CD4-positive, alpha-beta T cell (primary cell): ENCODE results near the gene TEKTIP1. TPM values are rescaled to one million over a fixed set of nuclear protein-coding genes. Genes with fewer than 3 reads are reported as not detected.

Source experiments
- ATAC-seq: fragments of 200-7000 bp; cut with Tn5 transposase; one replicate; pipeline ENCODE4 v1.10.0; 2022; ENCODE audit warnings: mild to moderate bottlenecking; ENCODE audit not compliant: poor library complexity
- CTCF ChIA-PET: fragments of 350-600 bp; sonication (Branson Sonifier 250); formaldehyde crosslinking; loops from one replicate; lab custom pipeline; 2021; ENCODE audit warnings: antibody characterized with exemption, inconsistent platforms; lab: Charles Lee
- POLR2A ChIA-PET: fragments of 350-600 bp; sonication (Branson Sonifier 250); formaldehyde crosslinking; loops from one replicate; lab custom pipeline; 2021; ENCODE audit warnings: antibody characterized with exemption, inconsistent platforms; lab: Charles Lee
- DNase-seq, 14 experiments: peaks; one replicate each; pipeline ENCODE4 v3.0.0-alpha.2; 2013 to 2020; ENCODE audit warnings: mixed read lengths in 2 of 14
- H3K27ac ChIP-seq, 2 donors: one replicate each; pipeline versions ENCODE4 v1.5.1 to v1.7.0; 2013; ENCODE audit warnings: low read length in 2 of 2, low read depth in 1 of 2, mild to moderate bottlenecking in 1 of 2
- H3K27me3 ChIP-seq, 2 experiments: 1 replicate in 1 of 2; 2 replicates in 1 of 2; pipeline versions ENCODE4 v1.6.1 to v1.7.0; 2013; ENCODE audit warnings: low read length in 2 of 2, control low read depth in 1 of 2, mild to moderate bottlenecking in 1 of 2, moderate library complexity in 1 of 2; ENCODE audit not compliant: insufficient read depth in 2 of 2, control insufficient read depth in 1 of 2
- H3K36me3 ChIP-seq: one replicate; pipeline ENCODE4 v1.6.1; 2013; ENCODE audit warnings: low read length, control low read depth; ENCODE audit not compliant: insufficient read depth
- H3K4me1 ChIP-seq: one replicate; pipeline ENCODE4 v1.6.1; 2013; ENCODE audit warnings: low read length, control low read depth; ENCODE audit not compliant: insufficient read depth
- H3K4me3 ChIP-seq: one replicate; pipeline ENCODE4 v1.5.1; 2013; ENCODE audit warnings: mild to moderate bottlenecking, low read length, moderate library complexity
- H3K9me3 ChIP-seq, 2 experiments: 1 replicate in 1 of 2; 2 replicates in 1 of 2; pipeline versions ENCODE4 v1.6.1 to v1.7.0; 2013; ENCODE audit warnings: low read length in 2 of 2, mild to moderate bottlenecking in 2 of 2, control low read depth in 1 of 2, moderate library complexity in 1 of 2; ENCODE audit not compliant: control insufficient read depth in 1 of 2, insufficient read depth in 1 of 2
- H3K27ac Mint-ChIP-seq: one replicate; pipeline ENCODE4 v1.8.0; 2020; ENCODE audit warnings: mixed read lengths
- H3K27me3 Mint-ChIP-seq: one replicate; pipeline ENCODE4 v1.8.0; 2021; ENCODE audit warnings: mixed read lengths
- H3K36me3 Mint-ChIP-seq: one replicate; pipeline ENCODE4 v1.8.0; 2021; ENCODE audit warnings: low read depth, mixed read lengths
- H3K4me1 Mint-ChIP-seq: one replicate; pipeline ENCODE4 v1.8.0; 2021; ENCODE audit warnings: low read depth, mixed read lengths
- H3K4me3 Mint-ChIP-seq: one replicate; pipeline ENCODE4 v1.8.0; 2020; ENCODE audit warnings: mild to moderate bottlenecking, mixed read lengths
- H3K9me3 Mint-ChIP-seq: one replicate; pipeline ENCODE4 v1.8.0; 2020; ENCODE audit warnings: mixed read lengths
- CTCF ChIP-seq: fragments of 200-600 bp; IDR thresholded peaks from one replicate; pipeline ENCODE4 v1.8.0; 2022; ENCODE audit warnings: antibody characterized with exemption, mild to moderate bottlenecking
- intact Hi-C, 2 experiments: fragments of 100-400 bp; cut with DNase I in 1 of 2; cut with micrococcal nuclease in 1 of 2; formaldehyde crosslinking; loops; one replicate each; pipeline versions ENCODE4 v1.15.1 to v1.9.0; 2023 to 2025; cut with DNase I, micrococcal nuclease
- total RNA-seq, 174 experiments: library from RNA in 2 of 174; stranded (reverse) in 2 of 174; gene quantifications; one replicate each; pipeline ENCODE4 v1.2.3 and lab custom pipeline; 2021 to 2026

Gene TEKTIP1
- total RNA-seq, 2 experiments from 2014 or later: 5.7 to 6.0 TPM

GRCh38 chr19:3573162-3573857, 34.3 kb downstream of the TEKTIP1 start:
- ATAC-seq (peak; percentile 0), DNase-seq (no peak)
- Mint-ChIP-seq H3K4me1 (peaks cover 16% of the 10 kb centered on the region), H3K9me3 (no peaks in the 10 kb centered on the region), H3K27ac (no peak overlapping the region), H3K36me3 (peaks cover 12% of the 10 kb centered on the region), H3K4me3 (peak overlapping the region; percentile 81), H3K27me3 (no peaks in the 10 kb centered on the region)
- TF ChIP-seq CTCF: no peak
- POLR2A ChIA-PET: interaction anchor here (0.9 to 1.4 kb wide), 3 partner anchors 18 to 189 kb away, joined by 3 to 4 read pairs (median 3); partner anchors contain the start of gene MRPL54
- CTCF ChIA-PET: interaction anchor here (0.9 to 1.2 kb wide), 2 partner anchors 26 to 29 kb away, joined by 3 read pairs; no protein-coding TSS in a partner anchor
- Histone ChIP-seq H3K27me3 (no peaks in the 10 kb centered on the region), H3K36me3 (no peaks in the 10 kb centered on the region), H3K4me3 (peak overlapping the region; percentile 73), H3K9me3 (peaks cover 0 to 7% of the 10 kb centered on the region in 2 experiments), H3K27ac (peak overlapping the region in 1 of 2 donors; percentile 61), H3K4me1 (peaks cover 18% of the 10 kb centered on the region)
- intact Hi-C loops: loop anchor here in 1 of 2 experiments (2.0 to 5.0 kb wide), 3 partner anchors 53 to 136 kb away; partner anchors contain the start of genes CACTIN and FZR1

- peak overlapping the region; percentile 73 for H3K4me3 ChIP-seq
- ChIA-PET CTCF (interaction anchor here (0.9 to 1.2 kb wide), 2 partner anchors 27 to 29 kb away, joined by 3 read pairs; no protein-coding TSS in a partner anchor), POLR2A (interaction anchor here (0.9 to 2.0 kb wide), 4 partner anchors 17 to 189 kb away, joined by 3 to 8 read pairs (median 4); partner anchors contain the start of genes MFSD12 and MRPL54)
- Mint-ChIP-seq H3K4me1 (peaks cover 16% of the 10 kb centered on the region), H3K36me3 (peaks cover 12% of the 10 kb centered on the region), H3K27ac (no peak overlapping the region), H3K27me3 (no peaks in the 10 kb centered on the region), H3K9me3 (no peaks in the 10 kb centered on the region), H3K4me3 (peak overlapping the region; percentile 81)
- DNase-seq (peak; percentile 48 to 94 (median 74)), ATAC-seq (peak; percentile 18)
- H3K9me3 ChIP-seq: peaks cover 0 to 7% of the 10 kb centered on the region in 2 experiments
- H3K27me3 ChIP-seq: no peaks in the 10 kb centered on the region
- no peak for TF ChIP-seq CTCF
- H3K27ac ChIP-seq: no peak overlapping the region
- no peaks in the 10 kb centered on the region for H3K36me3 ChIP-seq
- intact Hi-C loops: loop anchor here in 1 of 2 experiments (2.0 to 5.0 kb wide), 3 partner anchors 53 to 137 kb away; partner anchors contain the start of genes CACTIN and FZR1
- H3K4me1 ChIP-seq: peaks cover 18% of the 10 kb centered on the region
Measured at GRCh38 chr19:3573858-3574637, 35.1 kb downstream of the TEKTIP1 start.

DNA sequence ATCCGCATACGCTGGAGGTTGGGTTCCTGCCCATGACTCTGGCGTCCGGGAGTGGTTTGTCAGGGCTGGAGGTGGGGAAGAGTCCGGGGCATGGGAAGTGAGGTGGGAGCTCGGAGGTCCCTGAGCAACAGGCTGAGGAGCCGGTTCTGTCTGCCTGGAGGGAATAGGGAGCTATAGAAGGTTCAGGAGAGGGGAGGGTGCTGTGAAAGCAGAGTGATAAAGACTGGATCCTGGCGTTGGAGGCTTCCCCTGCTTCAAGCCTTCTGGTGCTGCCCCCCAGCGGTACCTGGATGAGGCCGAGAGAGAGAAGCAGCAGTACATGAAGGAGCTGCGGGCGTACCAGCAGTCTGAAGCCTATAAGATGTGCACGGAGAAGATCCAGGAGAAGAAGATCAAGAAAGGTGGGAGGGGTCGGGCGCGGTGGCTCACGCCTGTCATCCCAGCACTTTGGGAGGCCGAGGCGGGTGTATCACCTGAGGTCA, 36.3 kb downstream of the TEKTIP1 start:
- H3K4me3 ChIP-seq: no peak overlapping the region
- H3K9me3 Mint-ChIP-seq: no peaks in the 10 kb centered on the region
- ChIA-PET CTCF (interaction anchor here (0.5 to 1.2 kb wide), 3 partner anchors 30 to 587 kb away, joined by 3 to 5 read pairs (median 4); no protein-coding TSS in a partner anchor), POLR2A (interaction anchor here (2.0 kb wide), 1 partner anchor 19 kb away, joined by 8 read pairs; the partner anchor contains the start of gene MFSD12)
- ATAC-seq (no peak), DNase-seq (peak in 7 of 14 experiments; percentile 13 to 57 (median 33))
- H3K4me1 Mint-ChIP-seq: peaks cover 16% of the 10 kb centered on the region
- no peaks in the 10 kb centered on the region for H3K27me3 Mint-ChIP-seq
- peaks cover 18% of the 10 kb centered on the region for H3K4me1 ChIP-seq
- peaks cover 0 to 7% of the 10 kb centered on the region in 2 experiments for H3K9me3 ChIP-seq
- H3K27ac Mint-ChIP-seq: no peak overlapping the region
- H3K27ac ChIP-seq: no peak overlapping the region
- no peaks in the 10 kb centered on the region for H3K36me3 ChIP-seq
- H3K36me3 Mint-ChIP-seq: peaks cover 12% of the 10 kb centered on the region
- H3K4me3 Mint-ChIP-seq: peak overlapping the region; percentile 81
- no peaks in the 10 kb centered on the region for H3K27me3 ChIP-seq
- intact Hi-C loops: no loop called here
- no peak for TF ChIP-seq CTCF
